Uterus (tissue), 4 donors: ENCODE results near the gene HHAT. TPM values are rescaled to one million over a fixed set of nuclear protein-coding genes. Genes with fewer than 3 reads are reported as not detected.

Experiments
- DNase-seq, 2 donors: peaks; one replicate each; pipeline ENCODE4 v3.0.0-alpha.2; 2019 to 2020
- H3K27ac ChIP-seq, 2 donors: fragments of 200-600 bp; sonication (generic); 1 replicate in 1 of 2; 2 replicates in 1 of 2; pipeline ENCODE4 v1.5.1; 2016 to 2018
- H3K27me3 ChIP-seq, 2 donors: fragments of 200-600 bp; sonication (generic); one replicate each; pipeline ENCODE4 v1.5.1; 2018 to 2019; ENCODE audit warnings: control low read depth in 1 of 2
- H3K36me3 ChIP-seq, 2 donors: fragments of 200-600 bp; sonication (generic); one replicate each; pipeline ENCODE4 v1.5.1; 2019; ENCODE audit warnings: control low read depth in 1 of 2
- H3K4me1 ChIP-seq, 2 donors: fragments of 200-600 bp; sonication (generic); one replicate each; pipeline ENCODE4 v1.5.1; 2018 to 2019; ENCODE audit warnings: control low read depth in 1 of 2
- H3K4me3 ChIP-seq, 2 donors: fragments of 200-600 bp; sonication (generic); 1 replicate in 1 of 2; 2 replicates in 1 of 2; pipeline ENCODE4 v1.5.1; 2018 to 2019; ENCODE audit warnings: mild to moderate bottlenecking in 1 of 2
- H3K9me3 ChIP-seq, 2 donors: fragments of 200-600 bp; sonication (generic); one replicate each; pipeline ENCODE4 v1.5.1; 2019; ENCODE audit warnings: control low read depth in 1 of 2
- CTCF ChIP-seq, 4 experiments: fragments of 200-600 bp in 2 of 4; fragments of 450-650 bp in 2 of 4; sonication (generic) in 2 of 4; IDR thresholded peaks; one replicate each; pipeline ENCODE4 v1.5.1; 2016 to 2019; ENCODE audit warnings: antibody characterized with exemption in 4 of 4, mild to moderate bottlenecking in 2 of 4, moderate library complexity in 1 of 4
- POLR2A ChIP-seq, 2 donors: fragments of 450-650 bp; IDR thresholded peaks; one replicate each; pipeline ENCODE4 v1.6.1; 2016; ENCODE audit warnings: antibody characterized with exemption in 2 of 2, mild to moderate bottlenecking in 1 of 2, moderate library complexity in 1 of 2
- intact Hi-C: fragments of 100-400 bp; cut with DNase I; formaldehyde crosslinking; loops from one replicate; pipeline ENCODE4 v1.15.1; 2023; ENCODE audit warnings: low total_unique reads
- total RNA-seq, 4 donors: library from RNA; depleted of rRNA in 3 of 4; stranded (reverse); fragments of >200 nt in 3 of 4; gene quantifications; one replicate each; pipeline versions ENCODE4 v1.1.0 to v1.2.4, GENCODE V29; 2014 to 2023
- donor health status: DM: yes; HTN: yes; CAD: no.

HHAT gene
- total RNA-seq, 4 donors from 2014 or later, result 0.88 to 10.9 (median 3.4) TPM

- H3K27ac ChIP-seq, result no peak overlapping the region
- intact Hi-C loops, result loop anchor here (10.0 kb wide), 1 partner anchor 169 kb away; no protein-coding TSS in a partner anchor
- H3K4me1 ChIP-seq, result no peaks in the 10 kb centered on the region
- TF ChIP-seq CTCF (IDR thresholded peaks at IDR 0.05), result no peak
- TF ChIP-seq POLR2A (IDR thresholded peaks at IDR 0.05), result no peak
- DNase-seq, result no peak
- no peaks in the 10 kb centered on the region for H3K9me3 ChIP-seq
- H3K4me3 ChIP-seq, result no peak overlapping the region
- H3K36me3 ChIP-seq, result no peaks in the 10 kb centered on the region
- H3K27me3 ChIP-seq, result no peaks in the 10 kb centered on the region
Observed at GRCh38 chr1:210313921-210314320, 14.8 kb upstream of the HHAT start.

GRCh38 chr1:210315529-210315928, 13.2 kb upstream of the HHAT start:
- DNase-seq, result no peak
- TF ChIP-seq CTCF (IDR thresholded peaks at IDR 0.05) (no peak), POLR2A (IDR thresholded peaks at IDR 0.05) (no peak)
- Histone ChIP-seq H3K9me3 (no peaks in the 10 kb centered on the region), H3K27ac (no peak overlapping the region), H3K4me1 (no peaks in the 10 kb centered on the region), H3K4me3 (no peak overlapping the region), H3K27me3 (no peaks in the 10 kb centered on the region), H3K36me3 (no peaks in the 10 kb centered on the region)
- intact Hi-C loops, result loop anchor here (10.0 kb wide), 1 partner anchor 171 kb away; no protein-coding TSS in a partner anchor

GRCh38 chr1:210321131-210321530, 7.6 kb upstream of the HHAT start:
- H3K9me3 ChIP-seq, result no peaks in the 10 kb centered on the region
- intact Hi-C loops, result no loop called here
- no peaks in the 10 kb centered on the region for H3K4me1 ChIP-seq
- no peaks in the 10 kb centered on the region for H3K27me3 ChIP-seq
- H3K4me3 ChIP-seq, result no peak overlapping the region
- no peak for DNase-seq
- no peaks in the 10 kb centered on the region for H3K36me3 ChIP-seq
- TF ChIP-seq POLR2A (IDR thresholded peaks at IDR 0.05) (no peak), CTCF (IDR thresholded peaks at IDR 0.05) (no peak)
- H3K27ac ChIP-seq, result no peak overlapping the region

- Histone ChIP-seq H3K27me3 (no peaks in the 10 kb centered on the region), H3K4me3 (no peak overlapping the region), H3K27ac (no peak overlapping the region), H3K4me1 (no peaks in the 10 kb centered on the region), H3K36me3 (no peaks in the 10 kb centered on the region), H3K9me3 (no peaks in the 10 kb centered on the region)
- no peak for DNase-seq
- intact Hi-C loops, result no loop called here
- TF ChIP-seq POLR2A (IDR thresholded peaks at IDR 0.05), result no peak
- TF ChIP-seq CTCF (IDR thresholded peaks at IDR 0.05), result no peak
Observed at GRCh38 chr1:210321552-210321951, 7.2 kb upstream of the HHAT start.

GRCh38 chr1:210323957-210324356, 4.7 kb upstream of the HHAT start:
- Histone ChIP-seq H3K4me1 (no peaks in the 10 kb centered on the region), H3K36me3 (no peaks in the 10 kb centered on the region), H3K27ac (no peak overlapping the region), H3K27me3 (no peaks in the 10 kb centered on the region), H3K4me3 (no peak overlapping the region), H3K9me3 (no peaks in the 10 kb centered on the region)
- no peak for DNase-seq
- TF ChIP-seq CTCF (IDR thresholded peaks at IDR 0.05) (no peak), POLR2A (IDR thresholded peaks at IDR 0.05) (no peak)
- intact Hi-C loops, result no loop called here
